ENCODE results near the gene NARF. TPM values are rescaled to one million over a fixed set of nuclear protein-coding genes. Genes with fewer than 3 reads are reported as not detected.
"Not testable (repeated sequence)": the region's sequence is repeated elsewhere in the genome, so short reads cannot be mapped to it uniquely, and the experiment has no call there.

Gene NARF
- total RNA-seq, 2 donors from 2014 or later: 68.7 to 75.5 TPM

- no peaks in the 10 kb centered on the region for H3K9me3 ChIP-seq
- H3K4me1 ChIP-seq: peaks cover 11% of the 10 kb centered on the region
- no peaks in the 10 kb centered on the region for H3K36me3 ChIP-seq
- peak overlapping the region; percentile 86 to 89 for H3K9ac ChIP-seq (ENCODE audit: low read depth in 2 of 2, low read length in 2 of 2)
- peak overlapping the region; percentile 93 for H3K4me3 ChIP-seq
- intact Hi-C loops (cut with DNase I): no loop called here
- TF ChIP-seq, protein P1, sequence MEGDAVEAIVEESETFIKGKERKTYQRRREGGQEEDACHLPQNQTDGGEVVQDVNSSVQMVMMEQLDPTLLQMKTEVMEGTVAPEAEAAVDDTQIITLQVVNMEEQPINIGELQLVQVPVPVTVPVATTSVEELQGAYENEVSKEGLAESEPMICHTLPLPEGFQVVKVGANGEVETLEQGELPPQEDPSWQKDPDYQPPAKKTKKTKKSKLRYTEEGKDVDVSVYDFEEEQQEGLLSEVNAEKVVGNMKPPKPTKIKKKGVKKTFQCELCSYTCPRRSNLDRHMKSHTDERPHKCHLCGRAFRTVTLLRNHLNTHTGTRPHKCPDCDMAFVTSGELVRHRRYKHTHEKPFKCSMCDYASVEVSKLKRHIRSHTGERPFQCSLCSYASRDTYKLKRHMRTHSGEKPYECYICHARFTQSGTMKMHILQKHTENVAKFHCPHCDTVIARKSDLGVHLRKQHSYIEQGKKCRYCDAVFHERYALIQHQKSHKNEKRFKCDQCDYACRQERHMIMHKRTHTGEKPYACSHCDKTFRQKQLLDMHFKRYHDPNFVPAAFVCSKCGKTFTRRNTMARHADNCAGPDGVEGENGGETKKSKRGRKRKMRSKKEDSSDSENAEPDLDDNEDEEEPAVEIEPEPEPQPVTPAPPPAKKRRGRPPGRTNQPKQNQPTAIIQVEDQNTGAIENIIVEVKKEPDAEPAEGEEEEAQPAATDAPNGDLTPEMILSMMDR (IDR thresholded peaks at IDR 0.05): no peak
- no peaks in the 10 kb centered on the region for H3K27me3 ChIP-seq
- H3K27ac ChIP-seq: peak overlapping the region; percentile 100
- peak; percentile 36 for DNase-seq
Observed at GRCh38 chr17:82458885-82459424, 414 bp downstream of the NARF start.

DNA sequence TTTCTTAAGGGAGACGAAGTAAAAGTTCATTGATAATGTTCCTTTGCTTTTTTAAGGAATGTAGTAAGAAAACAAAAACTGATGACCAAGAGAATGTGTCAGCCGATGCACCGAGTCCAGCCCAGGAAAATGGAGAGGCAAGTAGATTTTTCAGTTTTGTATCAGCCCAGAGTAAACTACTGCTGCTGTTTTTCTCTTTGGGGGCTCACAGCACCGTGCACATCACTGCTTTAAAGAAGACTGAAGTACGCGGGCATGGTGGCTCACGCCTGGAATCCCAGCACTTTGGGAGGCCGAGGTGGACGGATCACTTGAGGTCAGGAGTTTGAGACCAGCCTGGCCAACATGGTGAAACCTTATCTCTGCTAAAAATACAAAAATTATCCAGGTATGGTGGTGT, 1.4 kb downstream of the NARF start:
- DNase-seq; H3K27me3 ChIP-seq; H3K27ac ChIP-seq; H3K9ac ChIP-seq (ENCODE audit: low read depth in 2 of 2, low read length in 2 of 2); H3K36me3 ChIP-seq; H3K9me3 ChIP-seq; intact Hi-C loops (cut with DNase I); H3K4me3 ChIP-seq: not testable (repeated sequence)
- H3K4me1 ChIP-seq: peaks cover 11% of the 10 kb centered on the region

GRCh38 chr17:82461827-82462524, 3.4 kb downstream of the NARF start:
- H3K27me3 ChIP-seq: no peaks in the 10 kb centered on the region
- intact Hi-C loops (cut with DNase I): no loop called here
- H3K4me1 ChIP-seq: peaks cover 10% of the 10 kb centered on the region
- peaks cover 8% of the 10 kb centered on the region for H3K36me3 ChIP-seq
- no peaks in the 10 kb centered on the region for H3K9me3 ChIP-seq
- no peak overlapping the region for H3K4me3 ChIP-seq
- TF ChIP-seq, protein P1 (IDR thresholded peaks at IDR 0.05): no peak
- DNase-seq: no peak
- H3K27ac ChIP-seq: no peak overlapping the region
- H3K9ac ChIP-seq (ENCODE audit: low read depth in 2 of 2, low read length in 2 of 2): no peak overlapping the region

GRCh38 chr17:82463391-82463790, 4.8 kb downstream of the NARF start:
- Histone ChIP-seq H3K4me1 (peaks cover 3% of the 10 kb centered on the region), H3K9me3 (no peaks in the 10 kb centered on the region), H3K27me3 (no peaks in the 10 kb centered on the region), H3K36me3 (peaks cover 8% of the 10 kb centered on the region), H3K27ac (no peak overlapping the region), H3K4me3 (no peak overlapping the region), H3K9ac (ENCODE audit: low read depth in 2 of 2, low read length in 2 of 2) (no peak overlapping the region)
- no peak for DNase-seq
- intact Hi-C loops (cut with DNase I): no loop called here
- TF ChIP-seq, protein P1 (IDR thresholded peaks at IDR 0.05): no peak

- TF ChIP-seq, protein P1 (IDR thresholded peaks at IDR 0.05): no peak
- no peak overlapping the region for H3K9ac ChIP-seq (ENCODE audit: low read depth in 2 of 2, low read length in 2 of 2)
- H3K9me3 ChIP-seq: no peaks in the 10 kb centered on the region
- no peak overlapping the region for H3K27ac ChIP-seq
- intact Hi-C loops (cut with DNase I): no loop called here
- H3K4me3 ChIP-seq: no peak overlapping the region
- DNase-seq: no peak
- H3K36me3 ChIP-seq: peaks cover 8% of the 10 kb centered on the region
- H3K4me1 ChIP-seq: peaks cover 3% of the 10 kb centered on the region
- H3K27me3 ChIP-seq: no peaks in the 10 kb centered on the region
Observed at GRCh38 chr17:82463925-82464566, 5.5 kb downstream of the NARF start.

DNA sequence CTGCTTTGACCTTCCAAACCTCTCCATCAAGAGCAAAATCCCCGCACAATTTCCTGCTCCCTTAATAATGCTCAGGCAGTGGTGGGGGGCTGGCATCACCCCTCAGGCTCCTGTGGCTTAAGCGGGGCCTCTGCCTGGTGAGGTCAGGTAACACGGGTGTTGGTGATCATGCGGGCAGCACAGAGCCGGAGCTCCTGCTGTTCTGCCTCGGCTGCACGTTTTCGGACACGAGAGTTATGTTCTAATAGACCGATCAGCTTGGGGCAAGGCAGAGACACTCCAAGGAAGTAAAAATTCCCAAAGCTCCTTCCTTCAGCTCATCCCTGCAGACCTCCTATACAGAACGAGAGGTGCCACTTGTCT, 6.0 kb downstream of the NARF start:
- intact Hi-C loops (cut with DNase I): no loop called here
- no peak overlapping the region for H3K9ac ChIP-seq (ENCODE audit: low read depth in 2 of 2, low read length in 2 of 2)
- H3K27ac ChIP-seq: no peak overlapping the region
- H3K27me3 ChIP-seq: no peaks in the 10 kb centered on the region
- H3K4me3 ChIP-seq: no peak overlapping the region
- peaks cover 3% of the 10 kb centered on the region for H3K4me1 ChIP-seq
- no peak for DNase-seq
- peaks cover 8% of the 10 kb centered on the region for H3K36me3 ChIP-seq
- H3K9me3 ChIP-seq: no peaks in the 10 kb centered on the region
- TF ChIP-seq, protein P1 (IDR thresholded peaks at IDR 0.05): no peak
